HepG2 (cell line): ENCODE data around the gene ZDBF2. TPM values are rescaled to one million over a fixed set of nuclear protein-coding genes. Genes with fewer than 3 reads are reported as not detected.

ENCODE experiments used
- ZHX2 ChIP-seq, 2 experiments: sonication (generic) in 1 of 2; formaldehyde crosslinking in 1 of 2; IDR thresholded peaks; 2 replicates each; pipeline versions ENCODE4 v1.6.1 to v1.9.0; 2014 to 2022; ENCODE audit warnings: antibody characterized with exemption in 1 of 2, borderline replicate concordance in 1 of 2, inconsistent platforms in 1 of 2, low read depth in 1 of 2, missing genetic modification reagents in 1 of 2
- polyA plus RNA-seq, 8 experiments: library from polyadenylated mRNA; depleted of rRNA in 3 of 8; stranded (reverse) in 7 of 8; unstranded in 1 of 8; fragments of >200 nt; fragmentation: Illumina TruSeq in 4 of 8; extraction: Trizol in 4 of 8; gene quantifications; 2 replicates each; pipeline versions ENCODE4 v1.2.1 to v1.2.3, GENCODE V29; 2011 to 2016; ENCODE audit warnings: low read depth in 4 of 8, missing spikeins in 1 of 8, mixed read lengths in 1 of 8; ENCODE audit not compliant: insufficient read depth in 1 of 8
- small RNA-seq, 3 experiments: library from RNA; depleted of rRNA; stranded (forward); fragments of <200 nt; gene quantifications; one replicate each; pipeline ENCODE3, GENCODE V24; 2012; ENCODE audit warnings: low read depth in 2 of 3, low replicate concordance in 1 of 3; ENCODE audit not compliant: insufficient read length in 3 of 3, insufficient read depth in 2 of 3
- total RNA-seq, 5 experiments: library from RNA; depleted of rRNA; stranded (reverse); fragments of >200 nt; fragmentation: Illumina TruSeq; extraction: Trizol; gene quantifications; 2 replicates each; pipeline ENCODE4 v1.2.3, GENCODE V29; 2016; ENCODE audit warnings: low read depth in 1 of 5

Gene ZDBF2
- total and polyA plus RNA-seq, 2 of the 13 experiments (the other 11 are each of a cell fraction or from before 2014, with no cell fraction given), result 1.5 to 2.0 TPM

DNA sequence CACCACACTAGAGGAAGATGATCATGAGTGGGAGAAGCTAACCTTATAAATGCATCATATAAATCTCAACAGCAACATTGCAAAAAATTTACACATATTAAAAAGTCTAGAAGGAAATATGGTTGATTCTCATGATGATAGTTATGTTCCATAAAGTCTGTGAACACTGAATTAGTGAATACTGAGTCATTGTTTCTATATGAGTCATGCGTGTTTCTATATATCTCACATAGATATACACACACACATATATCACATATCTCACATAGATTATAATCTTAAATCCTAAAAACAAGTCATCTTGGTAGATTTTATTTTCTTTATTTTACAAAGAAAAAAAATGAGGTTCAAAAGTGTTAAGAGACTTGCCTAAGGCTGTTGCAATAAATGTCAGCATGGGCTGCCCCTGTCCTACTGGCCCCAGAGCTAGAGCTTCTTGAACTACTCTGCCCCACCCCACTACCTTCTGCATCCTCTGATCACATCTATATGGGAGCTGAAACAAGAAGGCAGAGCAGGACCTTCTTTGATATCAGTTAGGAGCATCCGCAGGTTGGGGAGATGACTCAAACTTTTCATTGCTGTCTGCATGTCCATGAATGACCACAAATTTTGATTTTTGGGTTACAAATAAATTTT lies 87.1 kb downstream of the ZDBF2 start (continued):
- no peak for TF ChIP-seq ZHX2 (IDR thresholded peaks at IDR 0.05; ENCODE audit: low read depth)
- TF ChIP-seq ZHX2 (CRISPR knock-in tag; IDR thresholded peaks at IDR 0.05; ENCODE audit: borderline replicate concordance), result no peak

Small RNA genes lying within 50 kb of the gene (small RNA-seq; reads per million reads assigned to genes)
- gene HMGN1P6, result 0 reads per million in 3 experiments
- 0 reads per million in 3 experiments for gene RN7SKP260

Other genes starting within 250 kb of the ZDBF2 start
- gene INO80D, start 188.5 kb upstream of the ZDBF2 start, total RNA-seq (2016; rRNA removed; fragmentation: Illumina TruSeq; extraction: Trizol), result 7.9 and 13.6 TPM in 2 replicates
- gene INO80D, start 188.5 kb upstream of the ZDBF2 start, polyA plus RNA-seq (2011; rRNA removed), result 6.0 and 7.6 TPM in 2 replicates
- 242 and 396 TPM in 2 replicates for gene NDUFS1, start 115.2 kb upstream of the ZDBF2 start, total RNA-seq (2016; rRNA removed; fragmentation: Illumina TruSeq; extraction: Trizol)
- gene NDUFS1, start 115.2 kb upstream of the ZDBF2 start, polyA plus RNA-seq (2011; rRNA removed), result 102 and 139 TPM in 2 replicates
- 1,731 and 2,041 TPM in 2 replicates for gene EEF1B2, start 114.8 kb upstream of the ZDBF2 start, total RNA-seq (2016; rRNA removed; fragmentation: Illumina TruSeq; extraction: Trizol)
- 1,124 and 1,284 TPM in 2 replicates for gene EEF1B2, start 114.8 kb upstream of the ZDBF2 start, polyA plus RNA-seq (2011; rRNA removed)
- gene ADAM23, start 168.9 kb downstream of the ZDBF2 start, total RNA-seq (2016; rRNA removed; fragmentation: Illumina TruSeq; extraction: Trizol), result 0.04 TPM in 1 of 2 replicates, not detected in the other
- gene ADAM23, start 168.9 kb downstream of the ZDBF2 start, polyA plus RNA-seq (2011; rRNA removed), result not detected in 2 replicates